NCI-H524 treated with DMSO at 0.1 percent for 48 hours (cell line): ENCODE results near the gene CSAG2.

Experiments
- DNase-seq: peaks from one replicate; lab custom pipeline; 2025; lab: John Stamatoyannopoulos, UW

CSAG2 gene

DNA sequence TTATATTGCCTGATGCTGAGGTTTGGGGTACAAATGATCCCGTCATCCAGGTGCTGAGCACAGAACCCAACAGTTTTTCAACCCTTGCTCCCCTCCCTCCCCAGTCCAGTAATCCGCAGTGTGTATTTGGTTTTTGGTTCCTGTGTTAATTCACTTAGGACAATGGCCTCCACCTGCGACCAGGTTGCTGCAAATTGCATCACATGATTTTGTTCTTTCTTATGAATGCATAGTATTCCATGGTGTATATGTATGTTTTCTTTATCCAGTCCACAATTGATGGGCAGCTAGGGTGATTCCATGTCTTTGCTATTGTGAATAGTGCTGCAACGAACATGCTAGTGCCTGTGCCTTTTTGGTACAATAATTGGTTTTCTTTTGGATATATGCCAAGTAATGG, 46.0 kb downstream of the CSAG2 start:
- no peak for DNase-seq

DNA sequence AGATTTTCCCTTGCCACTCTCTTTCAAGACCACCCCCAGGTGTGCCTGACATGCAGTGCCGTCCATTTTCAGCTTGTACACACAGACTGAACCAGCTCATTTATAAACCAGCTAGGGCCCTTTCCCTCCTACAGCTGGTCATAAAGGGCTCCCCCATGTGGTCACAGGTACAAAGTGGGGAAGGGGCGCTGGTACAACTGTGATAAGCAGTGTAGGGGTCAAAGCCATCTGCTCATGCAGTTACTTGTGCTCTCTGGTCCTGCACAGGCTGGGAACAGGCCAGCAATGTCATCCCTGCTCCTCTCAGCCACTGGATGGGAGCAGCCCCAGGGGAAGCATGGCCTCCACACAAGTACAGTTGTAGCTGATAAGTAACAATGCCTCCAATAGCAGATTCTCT, 50.8 kb downstream of the CSAG2 start:
- no peak for DNase-seq
